ENCODE results near the gene ANKS1A. TPM values are rescaled to one million over a fixed set of nuclear protein-coding genes. Genes with fewer than 3 reads are reported as not detected.

The ANKS1A gene
- polyA plus RNA-seq, 1 experiment = 5.1 TPM

- no peak for DNase-seq (ENCODE audit: low read depth, low spot score)
- POLR2A ChIA-PET = no interaction called here
- Histone ChIP-seq H3K27me3 (ENCODE audit: control insufficient read depth, insufficient read depth, low read length) (no peaks in the 10 kb centered on the region), H3K9me3 (ENCODE audit: control insufficient read depth, insufficient read depth, low read length) (no peaks in the 10 kb centered on the region), H3K27ac (ENCODE audit: low read depth, low read length) (no peak overlapping the region), H3K4me3 (ENCODE audit: low read depth, low read length) (no peak overlapping the region)
- CTCF ChIA-PET = no interaction called here
- TF ChIP-seq CTCF (IDR thresholded peaks at IDR 0.05; ENCODE audit: low read depth, low read length) = no peak
These were observed 168.6 kb downstream of the ANKS1A start for GRCh38 chr6:35057449-35058357.

GRCh38 chr6:35058358-35058675, 169.3 kb downstream of the ANKS1A start:
- POLR2A ChIA-PET = no interaction called here

GRCh38 chr6:35058865-35059522, 169.9 kb downstream of the ANKS1A start:
- H3K27me3 ChIP-seq (ENCODE audit: control insufficient read depth, insufficient read depth, low read length) = no peaks in the 10 kb centered on the region
- ChIA-PET CTCF (interaction anchor here (0.5 to 0.8 kb wide), 2 partner anchors 10 to 643 kb away, joined by 3 to 8 read pairs; no protein-coding TSS in a partner anchor), POLR2A (no interaction called here)
- TF ChIP-seq CTCF (IDR thresholded peaks at IDR 0.05; ENCODE audit: low read depth, low read length) = no peak
- no peak for DNase-seq (ENCODE audit: low read depth, low spot score)
- no peak overlapping the region for H3K27ac ChIP-seq (ENCODE audit: low read depth, low read length)
- H3K9me3 ChIP-seq (ENCODE audit: control insufficient read depth, insufficient read depth, low read length) = no peaks in the 10 kb centered on the region
- H3K4me3 ChIP-seq (ENCODE audit: low read depth, low read length) = no peak overlapping the region

More at GRCh38 chr6:35058358-35058675, 169.3 kb downstream of the ANKS1A start:
- H3K27ac ChIP-seq (ENCODE audit: low read depth, low read length) = no peak overlapping the region
- DNase-seq (ENCODE audit: low read depth, low spot score) = no peak
- CTCF ChIA-PET = no interaction called here
- no peak overlapping the region for H3K4me3 ChIP-seq (ENCODE audit: low read depth, low read length)
- no peaks in the 10 kb centered on the region for H3K27me3 ChIP-seq (ENCODE audit: control insufficient read depth, insufficient read depth, low read length)
- no peaks in the 10 kb centered on the region for H3K9me3 ChIP-seq (ENCODE audit: control insufficient read depth, insufficient read depth, low read length)
- no peak for TF ChIP-seq CTCF (IDR thresholded peaks at IDR 0.05; ENCODE audit: low read depth, low read length)

- H3K27me3 ChIP-seq (ENCODE audit: control insufficient read depth, insufficient read depth, low read length) = no peaks in the 10 kb centered on the region
- CTCF ChIA-PET = interaction anchor here (0.5 to 0.8 kb wide), 2 partner anchors 11 to 643 kb away, joined by 3 to 8 read pairs; no protein-coding TSS in a partner anchor
- H3K9me3 ChIP-seq (ENCODE audit: control insufficient read depth, insufficient read depth, low read length) = no peaks in the 10 kb centered on the region
- POLR2A ChIA-PET = no interaction called here
- no peak for DNase-seq (ENCODE audit: low read depth, low spot score)
- no peak overlapping the region for H3K27ac ChIP-seq (ENCODE audit: low read depth, low read length)
- H3K4me3 ChIP-seq (ENCODE audit: low read depth, low read length) = no peak overlapping the region
- TF ChIP-seq CTCF (IDR thresholded peaks at IDR 0.05; ENCODE audit: low read depth, low read length) = no peak
These were observed 170.7 kb downstream of the ANKS1A start for GRCh38 chr6:35059596-35060345.

All from AG04450 (cell line).